AG09319 (cell line): ENCODE measurements around the gene SMARCA1.
"Not testable (repeated sequence)": the region's sequence is repeated elsewhere in the genome, so short reads cannot be mapped to it uniquely, and the experiment has no call there.

Experiments
- DNase-seq: peaks from one replicate; pipeline ENCODE4 v3.0.0-alpha.2; 2010; ENCODE audit warnings: low read depth; ENCODE audit errors: extremely low read depth
- TF ChIP-seq, protein P1 (sequence below): IDR thresholded peaks from 2 replicates; pipeline ENCODE4 v1.5.1; 2011; ENCODE audit warnings: low read depth, mild to moderate bottlenecking, inconsistent platforms, low read length, moderate library complexity

Gene SMARCA1

DNA sequence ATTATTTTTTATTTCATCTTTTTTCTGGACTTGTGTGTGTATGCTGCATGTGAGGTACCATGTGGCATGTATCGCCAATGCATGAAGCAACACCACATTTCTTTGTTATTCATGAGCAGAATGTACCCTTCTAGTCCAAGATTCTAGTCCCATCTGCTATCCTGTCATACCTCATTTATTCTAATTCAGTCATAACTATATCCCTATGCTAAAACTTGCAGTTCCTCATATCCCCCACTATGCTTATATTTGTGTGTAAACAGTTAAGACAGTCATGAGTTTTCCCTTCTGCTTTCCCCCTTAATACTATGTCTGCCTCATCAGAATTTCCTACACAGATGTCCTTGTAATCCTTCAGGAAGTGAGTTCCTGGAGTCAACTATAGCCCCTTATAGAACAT is 36.5 kb upstream of the SMARCA1 start:
- DNase-seq = no peak
- TF ChIP-seq, protein P1, sequence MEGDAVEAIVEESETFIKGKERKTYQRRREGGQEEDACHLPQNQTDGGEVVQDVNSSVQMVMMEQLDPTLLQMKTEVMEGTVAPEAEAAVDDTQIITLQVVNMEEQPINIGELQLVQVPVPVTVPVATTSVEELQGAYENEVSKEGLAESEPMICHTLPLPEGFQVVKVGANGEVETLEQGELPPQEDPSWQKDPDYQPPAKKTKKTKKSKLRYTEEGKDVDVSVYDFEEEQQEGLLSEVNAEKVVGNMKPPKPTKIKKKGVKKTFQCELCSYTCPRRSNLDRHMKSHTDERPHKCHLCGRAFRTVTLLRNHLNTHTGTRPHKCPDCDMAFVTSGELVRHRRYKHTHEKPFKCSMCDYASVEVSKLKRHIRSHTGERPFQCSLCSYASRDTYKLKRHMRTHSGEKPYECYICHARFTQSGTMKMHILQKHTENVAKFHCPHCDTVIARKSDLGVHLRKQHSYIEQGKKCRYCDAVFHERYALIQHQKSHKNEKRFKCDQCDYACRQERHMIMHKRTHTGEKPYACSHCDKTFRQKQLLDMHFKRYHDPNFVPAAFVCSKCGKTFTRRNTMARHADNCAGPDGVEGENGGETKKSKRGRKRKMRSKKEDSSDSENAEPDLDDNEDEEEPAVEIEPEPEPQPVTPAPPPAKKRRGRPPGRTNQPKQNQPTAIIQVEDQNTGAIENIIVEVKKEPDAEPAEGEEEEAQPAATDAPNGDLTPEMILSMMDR = no peak

DNA sequence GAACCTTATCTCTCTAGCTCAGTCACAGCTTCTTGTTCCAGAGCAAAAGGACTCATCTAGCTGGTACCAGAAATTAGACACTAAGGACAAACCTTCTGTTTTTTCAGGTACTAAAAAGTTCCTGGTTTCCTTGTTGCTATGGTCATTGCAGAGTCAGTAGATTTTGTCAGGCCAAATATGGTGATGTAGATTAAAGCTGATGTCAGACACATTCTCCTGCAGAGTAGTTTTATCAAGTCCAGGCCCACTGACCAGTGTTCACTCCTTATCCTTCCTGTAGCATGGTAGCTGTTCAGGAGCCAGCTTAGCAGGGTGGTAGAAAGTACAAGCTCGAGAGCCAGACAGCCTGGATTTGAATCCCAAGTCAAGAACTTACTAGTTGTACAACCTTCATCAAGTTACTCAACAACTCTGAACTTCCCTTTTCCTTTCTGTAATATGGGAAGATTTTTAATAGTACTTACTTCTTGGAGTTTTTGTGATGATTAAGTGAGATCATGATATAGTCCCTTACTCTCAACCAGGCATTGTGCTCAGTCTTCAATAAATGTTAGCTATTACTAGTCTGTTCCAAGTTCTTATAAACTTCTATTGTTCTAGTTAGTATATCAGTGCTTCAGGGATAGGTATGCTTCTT is 34.7 kb upstream of the SMARCA1 start:
- DNase-seq = no peak
- TF ChIP-seq, protein P1 = no peak

DNA sequence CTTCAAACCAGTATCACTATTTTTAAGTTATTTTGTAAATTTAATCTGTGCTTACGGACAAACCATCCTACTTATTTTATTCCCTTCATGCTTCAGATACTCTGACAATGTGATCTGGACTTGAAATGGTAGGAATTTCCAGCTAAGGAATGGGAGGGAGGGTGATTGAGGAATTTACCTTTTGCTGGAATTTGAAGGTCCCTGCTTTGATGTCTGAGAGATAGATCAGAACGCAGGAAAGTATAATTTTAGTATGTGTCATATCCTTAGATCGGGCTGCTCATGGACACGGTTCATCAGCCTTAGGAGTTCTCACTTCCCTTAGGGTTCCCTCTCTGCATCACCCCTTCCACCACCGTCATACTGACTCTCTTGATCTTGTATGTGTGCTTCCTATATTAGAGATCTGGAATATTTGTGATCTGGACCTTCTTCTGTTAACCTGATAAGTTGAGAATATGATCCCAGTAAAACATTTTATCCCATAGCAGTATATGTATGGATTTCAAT is 33.6 kb upstream of the SMARCA1 start:
- TF ChIP-seq, protein P1 = no peak
- DNase-seq = no peak

DNA sequence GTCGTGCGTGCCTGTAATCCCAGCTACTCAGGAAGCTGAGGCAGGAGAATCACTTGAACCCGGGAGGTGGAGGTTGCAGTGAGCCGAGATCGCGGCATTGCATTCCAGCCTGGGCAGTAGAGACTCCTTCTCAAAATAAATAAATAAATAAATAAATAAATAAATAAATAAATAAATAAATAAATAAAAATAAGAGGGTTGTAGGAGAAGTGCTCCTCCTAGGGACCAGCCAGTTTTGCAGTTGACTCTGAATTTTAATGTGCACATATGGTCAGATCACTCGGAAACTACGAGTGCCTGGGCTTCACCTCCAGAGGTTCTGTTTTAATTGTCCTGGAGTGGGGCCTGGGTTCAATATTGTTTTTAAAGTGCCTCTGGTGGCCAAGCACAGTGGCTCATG is 31.5 kb upstream of the SMARCA1 start:
- not testable (repeated sequence) for DNase-seq

DNA sequence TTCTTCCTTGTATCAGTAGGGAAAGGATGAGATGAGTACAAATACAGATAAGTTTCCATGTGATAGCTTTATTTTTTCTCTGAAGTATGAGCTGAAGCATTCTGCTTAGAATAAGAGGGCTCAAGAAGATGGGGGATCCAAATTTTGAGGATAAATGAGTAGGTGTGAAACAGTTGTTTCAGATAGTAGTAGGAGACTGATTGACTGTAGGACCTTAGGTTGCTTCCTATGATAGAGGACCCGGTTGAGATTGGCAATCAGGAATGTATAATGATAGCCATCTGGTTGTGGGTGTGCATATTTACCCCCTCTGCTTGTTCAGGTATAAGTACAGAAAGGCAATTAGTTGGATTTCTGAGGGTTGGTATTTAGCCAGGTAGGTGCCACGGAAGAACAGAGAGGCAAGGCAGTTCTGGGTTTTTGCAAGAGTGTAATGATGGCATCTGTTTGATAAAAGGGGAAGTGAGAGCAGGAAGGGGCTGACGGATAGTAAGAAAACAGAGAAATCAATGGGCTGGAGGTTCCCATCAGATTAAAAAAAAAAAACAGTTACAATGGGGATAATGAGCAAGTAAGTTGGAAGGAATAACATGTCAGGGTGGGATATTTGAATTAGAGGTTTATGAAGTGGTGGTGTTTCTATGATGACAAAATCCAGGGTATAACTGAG is 30.5 kb upstream of the SMARCA1 start:
- TF ChIP-seq, protein P1 = no peak
- no peak for DNase-seq

DNA sequence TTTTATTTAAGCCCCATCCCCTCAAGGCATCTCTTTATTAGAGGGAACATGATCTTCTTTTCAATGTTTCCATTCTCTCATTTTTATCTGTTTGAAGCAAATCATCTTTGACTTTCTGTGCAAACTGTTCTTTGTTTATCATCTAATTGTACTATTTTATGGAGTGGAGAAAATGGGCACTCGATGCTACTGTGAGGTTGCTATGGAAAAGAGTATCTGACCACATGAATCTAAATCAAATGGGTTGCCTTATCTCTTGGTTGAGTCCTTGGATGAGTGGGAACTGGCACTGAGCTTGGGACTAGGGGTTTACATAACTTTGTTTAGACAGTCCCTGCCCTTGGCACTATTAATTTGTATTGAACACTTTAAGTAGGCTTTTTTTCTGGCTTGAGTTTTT is 25.8 kb upstream of the SMARCA1 start:
- TF ChIP-seq, protein P1 = no peak
- no peak for DNase-seq

DNA sequence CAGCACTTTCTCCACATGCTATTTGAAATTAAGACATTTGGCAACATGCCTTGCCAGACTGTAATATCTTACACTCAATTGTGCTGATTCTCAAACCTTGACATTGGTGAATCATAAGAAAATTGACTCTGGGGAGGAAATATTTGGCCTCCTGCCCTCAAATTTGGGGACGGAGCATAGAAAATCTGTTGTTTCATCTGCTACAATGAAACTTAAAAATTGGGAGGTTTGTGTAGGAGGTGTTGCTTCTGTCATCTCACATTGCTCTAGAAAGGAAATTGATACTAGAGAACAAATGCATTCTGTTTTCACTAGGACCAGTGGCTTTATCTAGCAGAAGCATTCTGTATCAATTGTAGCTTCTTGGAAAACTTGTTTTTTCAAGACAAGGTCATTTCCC is 22.1 kb upstream of the SMARCA1 start:
- no peak for DNase-seq
- TF ChIP-seq, protein P1 = no peak
